GM18520 (cell line): ENCODE measurements around the gene PIAS4.

Experiments used
- ATAC-seq: cut with Tn5 transposase; IDR thresholded peaks from one replicate; pipeline ENCODE4 v1.9.1; 2021; ENCODE audit not compliant: unreplicated experiment

The PIAS4 gene

DNA sequence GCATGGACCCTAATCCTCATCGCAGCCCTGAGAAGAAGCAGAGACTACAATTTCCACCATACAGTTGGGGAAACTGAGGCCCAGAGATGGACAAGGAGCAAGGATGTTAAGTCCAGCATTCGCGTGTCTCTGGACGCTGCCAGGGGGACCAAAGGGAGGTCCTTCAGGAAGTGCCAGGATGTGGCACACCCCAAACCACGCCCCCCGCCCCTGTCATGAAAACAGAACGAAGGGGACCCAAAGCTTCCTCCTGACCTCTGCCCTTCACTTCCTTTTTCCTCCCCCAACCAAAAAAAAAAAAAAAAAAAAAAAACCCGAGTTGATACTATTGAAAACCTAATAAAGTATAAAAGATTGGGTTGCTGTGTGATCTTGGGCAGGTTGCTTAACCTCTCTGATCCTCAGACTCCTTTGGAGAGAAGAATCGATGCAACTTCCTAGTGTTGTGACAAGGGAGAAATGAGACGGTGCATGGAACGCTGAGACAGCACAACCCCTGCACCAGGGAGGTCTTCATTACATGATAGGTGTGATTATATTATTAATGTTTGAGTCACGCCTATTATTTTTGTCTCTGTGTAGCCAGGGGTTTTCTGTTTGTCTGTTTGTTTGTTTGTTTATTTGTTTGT lies 61.9 kb downstream of the PIAS4 start:
- no peak for ATAC-seq

DNA sequence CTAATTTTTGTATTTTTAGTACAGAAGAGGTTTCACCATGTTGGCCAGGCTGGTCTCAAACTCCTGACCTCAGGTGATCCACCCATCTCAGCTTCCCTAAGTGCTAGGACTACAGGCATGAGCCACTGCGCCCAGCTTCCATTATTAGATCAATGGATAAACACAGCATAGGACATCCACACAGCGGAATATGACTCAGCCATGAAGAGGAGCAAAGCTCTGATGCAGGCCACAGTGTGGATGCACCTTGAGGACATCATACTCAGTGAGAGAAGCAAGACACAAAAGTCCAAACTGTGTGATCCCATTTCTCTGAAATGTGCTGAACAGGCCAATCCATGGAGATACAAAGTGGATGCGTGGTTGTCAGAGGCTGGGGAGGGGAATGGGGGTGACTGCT lies 64.1 kb downstream of the PIAS4 start:
- ATAC-seq = no peak

DNA sequence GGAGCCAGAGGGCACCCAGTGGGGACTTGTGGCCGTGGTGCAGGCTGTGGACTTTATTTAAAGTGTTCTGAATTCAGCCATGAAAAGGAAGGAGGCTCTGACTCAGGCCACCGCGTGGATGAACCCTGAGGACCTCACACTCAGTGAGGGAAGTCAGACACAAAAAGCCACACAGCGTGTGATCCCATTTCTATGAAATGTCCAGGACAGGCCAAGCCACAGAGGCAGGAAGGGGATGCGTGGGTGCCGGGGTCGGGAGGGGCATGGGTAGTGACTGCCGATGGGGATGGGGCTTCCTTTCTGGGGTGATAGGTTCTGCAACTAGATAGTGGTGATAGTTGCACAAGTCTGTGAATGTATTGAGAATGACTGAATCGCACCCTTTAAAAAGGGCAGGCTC lies 67.8 kb downstream of the PIAS4 start:
- ATAC-seq = no peak

DNA sequence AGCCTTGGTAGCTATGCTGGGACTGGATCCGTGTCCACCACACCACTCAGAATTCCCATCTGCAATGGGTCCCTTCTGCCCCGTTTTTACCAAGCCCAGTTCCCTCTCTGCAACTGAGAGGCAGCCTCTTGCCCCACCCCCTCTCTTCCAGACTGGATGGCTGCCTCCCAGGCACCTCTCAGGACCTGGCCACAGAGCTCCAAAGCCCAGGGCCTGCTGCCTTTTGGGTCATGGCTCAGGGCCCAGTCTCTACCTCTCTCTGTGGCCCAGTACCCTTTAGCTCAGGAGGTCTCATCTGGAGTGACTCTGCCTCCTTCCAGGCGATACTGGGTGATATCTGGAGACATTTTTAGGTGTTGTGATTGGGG lies 69.5 kb downstream of the PIAS4 start:
- ATAC-seq = no peak

DNA sequence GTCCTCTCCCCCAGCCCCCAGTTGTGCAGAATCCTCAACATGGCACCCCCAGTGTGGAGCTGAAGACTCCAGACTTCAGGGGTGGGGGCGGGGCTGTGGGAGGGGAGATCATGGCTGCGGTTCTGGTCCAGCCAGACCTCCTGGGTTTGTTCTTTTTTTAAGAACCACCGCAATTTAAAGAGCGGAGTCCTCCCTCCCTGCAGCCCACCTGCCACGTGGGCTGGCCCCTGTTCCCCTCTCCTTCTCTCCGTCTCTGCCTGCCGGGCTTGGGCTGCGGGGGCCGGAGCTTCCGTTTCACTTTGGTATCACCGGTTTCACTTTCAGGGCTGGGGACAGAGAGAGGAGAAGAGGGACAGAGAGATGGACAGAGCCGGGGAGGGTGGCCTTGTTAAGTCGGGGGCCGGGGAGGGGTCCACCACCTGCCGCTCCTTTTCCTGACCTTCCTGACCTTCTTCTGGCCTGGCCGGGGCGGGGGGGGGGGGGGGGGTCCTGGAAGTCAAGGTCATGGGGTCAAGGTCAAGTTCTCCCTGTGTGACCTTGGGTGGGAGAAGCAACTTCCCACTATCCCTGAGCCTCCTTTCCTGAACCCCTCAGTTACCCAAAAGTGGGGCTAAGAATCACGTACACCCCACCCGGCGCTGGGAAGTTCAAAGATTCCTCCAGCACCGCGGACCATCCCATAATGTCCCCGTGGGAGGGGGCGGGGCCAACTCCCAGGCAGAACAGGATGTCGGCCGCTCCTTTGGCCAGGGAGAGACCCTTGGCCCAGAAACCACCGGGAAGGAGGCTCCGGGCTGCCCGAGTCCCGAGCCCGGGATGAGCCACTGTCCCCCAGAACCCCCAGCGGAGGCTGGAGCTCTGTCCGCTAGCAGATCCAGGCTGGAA lies 70.5 kb downstream of the PIAS4 start:
- ATAC-seq = no peak

DNA sequence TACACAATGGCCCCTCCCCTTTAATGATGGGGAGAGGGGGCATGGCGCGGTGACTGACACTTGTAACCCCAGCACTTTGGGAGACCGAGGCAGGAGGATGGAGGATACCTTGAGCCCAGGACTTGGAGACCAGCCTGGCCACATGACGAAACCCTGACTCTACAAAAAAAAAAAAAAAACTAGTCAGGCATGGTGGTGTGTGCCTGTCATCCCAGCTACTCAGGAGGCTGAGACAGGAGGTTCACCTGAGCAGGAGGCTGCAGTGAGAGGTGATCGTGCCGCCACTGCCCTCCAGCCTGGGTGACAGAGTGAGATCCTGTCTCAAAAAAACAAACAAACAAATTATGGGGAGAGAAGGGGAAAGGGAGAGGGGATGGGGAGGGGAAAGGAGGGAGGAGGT lies 72.9 kb downstream of the PIAS4 start:
- no peak for ATAC-seq

DNA sequence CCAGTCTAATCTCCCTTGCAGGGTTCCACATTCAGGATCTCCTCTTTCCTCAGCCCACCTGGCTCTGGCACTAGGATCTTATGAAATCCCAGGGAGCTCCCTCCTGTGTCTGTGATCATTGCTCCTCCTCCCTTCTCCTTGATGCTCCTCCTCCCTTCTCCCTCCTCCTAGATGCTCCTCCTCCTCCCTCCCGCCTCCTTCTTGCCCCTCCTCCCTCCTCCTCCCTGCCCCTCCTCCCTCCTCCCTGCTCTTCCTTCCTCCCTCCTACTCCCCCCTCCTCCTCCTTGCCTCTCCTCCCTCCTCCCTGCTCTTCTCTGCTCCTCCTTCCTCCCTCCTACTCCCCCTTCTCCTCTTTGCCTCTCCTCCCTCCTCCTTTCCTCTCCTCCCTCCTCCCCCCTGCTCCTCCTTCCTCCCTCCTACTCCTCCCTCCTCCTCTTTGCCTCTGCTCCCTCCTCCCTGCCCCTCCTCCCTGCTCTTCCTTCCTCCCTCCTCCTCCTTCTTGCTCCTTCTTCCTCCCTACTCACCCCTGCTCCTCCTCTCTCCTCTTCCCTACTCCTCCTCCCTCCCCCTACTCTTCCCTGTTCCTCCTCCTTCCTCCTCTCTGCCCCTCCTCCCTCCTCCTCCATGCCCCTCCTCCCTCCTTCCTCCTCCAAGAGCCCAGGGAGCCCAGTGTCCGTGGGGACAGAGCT lies 74.0 kb downstream of the PIAS4 start:
- ATAC-seq = no peak

DNA sequence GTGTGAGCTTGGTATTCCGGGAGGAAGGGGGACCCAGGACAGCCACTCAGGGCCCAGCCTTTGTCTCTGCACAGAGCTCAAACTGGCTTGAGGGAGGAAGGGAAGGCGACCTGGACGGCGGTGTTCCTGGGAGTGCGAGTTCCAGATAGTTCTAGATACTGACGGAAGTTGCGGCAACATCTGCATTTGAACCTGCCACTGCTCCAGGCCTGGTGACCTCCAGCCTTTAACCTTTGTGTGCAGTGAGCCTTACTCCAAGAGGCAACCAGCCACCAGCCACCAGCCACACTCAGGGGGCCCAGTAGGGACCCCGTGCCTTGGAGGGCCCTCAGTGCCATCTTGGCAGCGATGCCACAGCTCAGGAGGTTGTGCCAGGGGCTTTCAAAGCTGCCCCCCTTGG lies 74.6 kb downstream of the PIAS4 start:
- ATAC-seq = no peak

DNA sequence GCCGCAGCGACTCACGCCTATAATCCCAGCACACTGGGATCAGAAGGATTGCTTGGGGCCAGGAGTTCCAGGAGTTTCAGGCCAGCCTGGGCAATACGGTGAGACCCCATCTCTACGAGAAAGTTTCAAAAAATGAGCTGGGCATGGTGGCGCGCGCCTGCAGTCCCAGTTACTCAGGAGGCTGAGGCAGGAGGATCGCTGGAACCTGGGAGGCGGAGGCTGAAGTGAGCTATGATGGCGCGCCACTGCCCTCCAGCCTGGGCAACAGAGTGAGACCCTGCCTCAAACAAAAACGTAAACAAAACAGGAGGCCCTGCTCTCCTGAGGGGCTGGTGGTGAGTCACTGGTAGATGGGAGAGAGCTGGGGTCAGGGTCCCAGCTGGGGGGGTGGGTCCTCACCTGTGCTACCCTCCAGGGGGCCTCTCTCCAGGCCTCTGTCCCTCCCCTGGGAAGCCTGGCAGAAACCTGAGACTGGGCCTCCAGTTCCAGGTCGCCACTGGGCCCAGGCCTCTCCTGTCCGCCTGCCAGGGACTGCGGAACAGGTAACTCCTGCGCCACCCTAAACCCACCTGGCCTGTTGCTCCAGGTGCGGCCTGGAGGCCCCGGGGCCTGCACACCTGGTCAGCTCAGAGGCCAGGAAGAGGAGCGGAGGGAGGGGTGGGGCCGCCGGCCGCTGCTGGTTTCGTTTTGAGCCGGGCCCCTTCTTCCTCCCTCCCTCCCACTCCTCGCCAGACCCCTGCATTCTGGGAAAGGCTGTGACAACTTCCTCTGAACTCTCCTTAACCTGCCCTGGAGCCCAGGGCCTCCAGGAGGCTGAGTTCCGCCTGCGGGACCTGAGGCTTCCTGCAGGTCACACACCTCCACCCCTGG lies 76.4 kb downstream of the PIAS4 start:
- ATAC-seq = no peak

DNA sequence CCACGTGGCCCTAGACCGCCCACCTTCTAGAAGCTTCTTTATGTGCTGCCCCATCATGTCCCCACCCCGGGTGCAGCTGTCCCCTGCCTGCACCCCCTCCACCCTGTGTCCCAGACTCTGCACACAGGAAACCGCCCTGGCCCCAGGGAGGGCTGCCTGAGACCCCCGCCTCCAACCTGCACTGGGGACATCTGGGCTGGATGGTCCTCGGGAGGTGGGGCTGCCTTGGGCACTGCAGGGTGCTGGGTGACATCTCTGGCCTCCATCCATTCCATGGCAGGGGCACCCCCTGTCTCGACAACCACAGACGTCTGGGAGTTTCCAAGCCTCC lies 77.0 kb downstream of the PIAS4 start:
- ATAC-seq = no peak

DNA sequence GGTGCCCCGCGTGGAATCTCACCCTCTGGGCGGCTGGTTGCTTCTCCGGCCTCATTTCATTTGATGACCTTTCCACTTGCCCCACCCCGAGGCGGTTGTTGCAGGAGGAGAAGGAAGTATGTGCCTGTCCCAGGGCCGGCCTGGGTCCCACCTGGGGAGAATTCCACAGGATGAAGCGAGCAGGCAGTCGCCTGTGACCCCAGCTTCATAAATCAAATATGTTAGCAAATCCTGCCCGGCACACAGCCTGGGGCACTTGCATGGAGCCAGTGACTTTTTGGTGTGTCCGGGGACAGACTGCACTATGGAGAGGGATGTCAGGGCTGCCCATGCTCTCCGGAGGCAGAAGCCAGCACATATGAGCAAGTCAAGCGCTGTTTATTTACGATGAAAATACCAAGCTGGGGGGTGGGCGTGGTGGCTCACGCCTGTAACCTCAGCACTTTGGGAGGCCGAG lies 78.9 kb downstream of the PIAS4 start:
- ATAC-seq = no peak

DNA sequence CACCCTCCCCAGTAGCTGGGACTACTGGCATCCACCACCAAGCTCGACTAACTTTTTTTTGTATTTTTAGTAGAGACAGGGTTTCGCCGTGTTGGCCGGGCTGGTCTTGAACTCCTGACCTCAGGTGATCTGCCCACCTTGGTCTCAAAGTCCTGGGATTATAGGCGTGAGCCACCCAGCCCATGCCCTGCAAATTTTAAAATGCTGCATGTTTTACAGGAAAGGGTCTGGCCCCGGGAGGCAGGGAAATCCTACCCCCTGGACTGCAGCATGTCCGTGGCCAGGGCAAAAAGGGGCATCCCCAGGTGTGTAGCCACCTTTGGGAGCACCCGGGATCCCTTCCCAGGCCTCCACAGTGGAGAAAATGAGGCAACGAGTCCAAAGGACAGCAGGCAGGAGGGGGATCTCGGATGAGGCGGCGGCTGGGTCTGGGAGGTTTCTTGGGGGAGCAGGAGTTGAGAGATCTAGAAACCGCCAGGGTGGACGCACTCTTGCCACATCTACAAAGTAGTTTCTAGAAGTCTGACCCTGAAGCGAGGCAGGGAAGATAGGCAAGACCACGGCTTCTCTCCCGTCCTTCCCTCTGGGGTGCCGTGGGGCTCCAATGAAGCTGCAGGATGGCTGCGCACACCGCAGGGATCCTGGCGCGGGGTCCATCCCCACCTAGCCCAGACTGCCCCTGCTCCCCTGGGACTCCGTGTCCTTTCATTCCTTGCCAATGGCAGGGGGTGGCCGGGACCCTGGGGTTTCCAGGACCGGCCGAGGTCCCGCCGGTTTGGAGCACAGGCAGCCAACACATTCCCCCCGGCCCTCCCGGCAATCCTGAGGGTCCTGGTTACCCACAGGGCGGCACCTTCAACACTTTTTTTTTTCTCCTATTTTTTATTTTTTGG lies 80.5 kb downstream of the PIAS4 start:
- ATAC-seq = no peak

DNA sequence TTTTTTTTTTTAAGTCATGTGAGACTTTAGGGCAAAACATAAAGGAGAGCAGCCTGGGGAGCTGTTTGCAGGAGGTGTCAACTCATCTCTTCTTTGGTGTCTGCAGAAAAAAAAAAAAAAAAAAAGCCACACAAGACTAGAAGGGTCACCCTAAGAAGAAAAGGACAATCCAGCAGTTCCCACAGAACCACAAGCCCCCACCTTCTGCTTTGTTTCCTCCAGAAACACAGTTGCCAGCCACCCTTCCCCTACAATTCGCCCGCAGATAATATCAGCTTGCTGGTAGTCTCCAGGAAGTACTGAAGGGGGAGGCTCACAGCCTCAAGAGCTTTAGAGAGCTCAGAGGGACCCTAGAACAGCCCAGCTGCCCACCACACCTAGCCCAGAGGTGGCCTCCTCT lies 81.4 kb downstream of the PIAS4 start:
- ATAC-seq = no peak
